ENCODE results near the gene KLRC3.
"Not testable (repeated sequence)": the region's sequence is repeated elsewhere in the genome, so short reads cannot be mapped to it uniquely, and the experiment has no call there.

The KLRC3 gene

GRCh38 chr12:10430623-10431022, 10.2 kb upstream of the KLRC3 start:
- H3K36me3 ChIP-seq (ENCODE audit: control insufficient read depth in 4 of 4, insufficient read depth in 4 of 4, low read length in 3 of 4); POLR2A ChIA-PET; H3K27ac ChIP-seq (ENCODE audit: insufficient read depth in 1 of 2, low read depth in 1 of 2, low read length in 2 of 2, poor library complexity in 1 of 2, severe bottlenecking in 2 of 2); H3K4me3 ChIP-seq (ENCODE audit: control insufficient read depth in 1 of 7, extremely low read depth in 1 of 7, insufficient read depth in 4 of 7, low read depth in 2 of 7, low read length in 6 of 7); CTCF ChIA-PET; H3K9me3 ChIP-seq (ENCODE audit: control extremely low read depth in 1 of 5, control insufficient read depth in 4 of 5, insufficient read depth in 2 of 5, low read depth in 1 of 5, low read length in 4 of 5); H3K4me1 ChIP-seq (ENCODE audit: control extremely low read depth in 1 of 4, control insufficient read depth in 4 of 4, insufficient read depth in 4 of 4, low read length in 3 of 4); DNase-seq: not testable (repeated sequence)
- peaks cover 0 to 46% (median 0%) of the 10 kb centered on the region in 5 experiments for H3K27me3 ChIP-seq (replicated peaks in 2 of 5; ENCODE audit: control insufficient read depth in 4 of 5, insufficient read depth in 5 of 5, low read length in 4 of 5)
- no CpG with 5 or more reads among the region's 4 CpGs for WGBS (ENCODE audit: insufficient coverage)

DNA sequence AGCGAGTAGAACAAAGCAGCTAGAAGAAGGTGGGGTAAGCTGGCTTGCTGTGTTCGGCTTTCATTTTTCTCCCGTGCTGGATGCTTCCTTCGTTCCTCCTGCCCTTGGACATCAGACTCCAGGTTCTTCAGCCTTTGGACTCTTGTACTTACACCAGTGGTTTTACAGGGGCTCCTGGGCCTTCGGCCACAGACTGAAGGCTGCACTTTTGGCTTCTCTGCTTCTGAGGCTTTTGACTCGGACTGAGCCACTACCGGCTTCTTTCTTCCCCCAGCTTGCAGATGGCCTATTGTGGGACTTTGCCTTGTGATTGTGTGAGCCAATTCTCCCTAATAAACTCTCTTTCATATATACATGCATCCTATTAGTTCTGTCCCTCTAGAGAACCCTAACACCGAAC, 5.5 kb upstream of the KLRC3 start:
- CTCF ChIA-PET; H3K4me1 ChIP-seq (ENCODE audit: control extremely low read depth in 1 of 4, control insufficient read depth in 4 of 4, insufficient read depth in 4 of 4, low read length in 3 of 4); H3K4me3 ChIP-seq (ENCODE audit: control insufficient read depth in 1 of 7, extremely low read depth in 1 of 7, insufficient read depth in 4 of 7, low read depth in 2 of 7, low read length in 6 of 7); POLR2A ChIA-PET; H3K9me3 ChIP-seq (ENCODE audit: control extremely low read depth in 1 of 5, control insufficient read depth in 4 of 5, insufficient read depth in 2 of 5, low read depth in 1 of 5, low read length in 4 of 5); H3K36me3 ChIP-seq (ENCODE audit: control insufficient read depth in 4 of 4, insufficient read depth in 4 of 4, low read length in 3 of 4); DNase-seq; H3K27ac ChIP-seq (ENCODE audit: insufficient read depth in 1 of 2, low read depth in 1 of 2, low read length in 2 of 2, poor library complexity in 1 of 2, severe bottlenecking in 2 of 2): not testable (repeated sequence)
- 96% methylated on average over 4 of the region's 8 CpGs for WGBS (ENCODE audit: insufficient coverage)
- H3K27me3 ChIP-seq (replicated peaks in 2 of 5; ENCODE audit: control insufficient read depth in 4 of 5, insufficient read depth in 5 of 5, low read length in 4 of 5) = peaks cover 0 to 33% (median 0%) of the 10 kb centered on the region in 5 experiments

GRCh38 chr12:10424260-10424899, 4.0 kb upstream of the KLRC3 start:
- H3K4me3 ChIP-seq (ENCODE audit: control insufficient read depth in 1 of 7, extremely low read depth in 1 of 7, insufficient read depth in 4 of 7, low read depth in 2 of 7, low read length in 6 of 7); H3K27ac ChIP-seq (ENCODE audit: insufficient read depth in 1 of 2, low read depth in 1 of 2, low read length in 2 of 2, poor library complexity in 1 of 2, severe bottlenecking in 2 of 2); H3K36me3 ChIP-seq (ENCODE audit: control insufficient read depth in 4 of 4, insufficient read depth in 4 of 4, low read length in 3 of 4); CTCF ChIA-PET; DNase-seq; POLR2A ChIA-PET; H3K9me3 ChIP-seq (ENCODE audit: control extremely low read depth in 1 of 5, control insufficient read depth in 4 of 5, insufficient read depth in 2 of 5, low read depth in 1 of 5, low read length in 4 of 5); H3K4me1 ChIP-seq (ENCODE audit: control extremely low read depth in 1 of 4, control insufficient read depth in 4 of 4, insufficient read depth in 4 of 4, low read length in 3 of 4): not testable (repeated sequence)
- no CpG with 5 or more reads among the region's 1 CpG for WGBS (ENCODE audit: insufficient coverage)
- peaks cover 0 to 24% (median 0%) of the 10 kb centered on the region in 5 experiments for H3K27me3 ChIP-seq (replicated peaks in 2 of 5; ENCODE audit: control insufficient read depth in 4 of 5, insufficient read depth in 5 of 5, low read length in 4 of 5)

DNA sequence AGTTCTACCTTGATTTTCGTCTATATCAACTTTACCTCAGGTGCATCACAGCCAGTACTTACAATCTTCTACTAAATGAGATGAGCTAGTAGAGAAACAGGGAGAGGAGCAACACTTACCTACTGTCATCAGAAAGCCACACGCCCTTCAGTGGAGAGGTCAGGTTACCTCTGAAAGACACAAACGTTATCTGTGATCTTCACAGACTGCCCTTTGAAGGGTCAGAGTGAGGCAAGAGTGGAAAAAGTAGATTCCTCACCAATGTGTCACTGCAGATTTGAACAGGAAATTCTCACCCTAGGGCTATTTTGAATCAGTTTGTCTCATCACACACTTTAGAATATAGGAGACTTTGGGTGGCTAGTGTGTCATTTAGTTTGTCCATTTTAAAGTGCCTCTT, 1.8 kb upstream of the KLRC3 start:
- peaks cover 0 to 27% (median 0%) of the 10 kb centered on the region in 5 experiments for H3K27me3 ChIP-seq (replicated peaks in 2 of 5; ENCODE audit: control insufficient read depth in 4 of 5, insufficient read depth in 5 of 5, low read length in 4 of 5)
- POLR2A ChIA-PET; H3K9me3 ChIP-seq (ENCODE audit: control extremely low read depth in 1 of 5, control insufficient read depth in 4 of 5, insufficient read depth in 2 of 5, low read depth in 1 of 5, low read length in 4 of 5); DNase-seq; H3K4me1 ChIP-seq (ENCODE audit: control extremely low read depth in 1 of 4, control insufficient read depth in 4 of 4, insufficient read depth in 4 of 4, low read length in 3 of 4); H3K4me3 ChIP-seq (ENCODE audit: control insufficient read depth in 1 of 7, extremely low read depth in 1 of 7, insufficient read depth in 4 of 7, low read depth in 2 of 7, low read length in 6 of 7); H3K27ac ChIP-seq (ENCODE audit: insufficient read depth in 1 of 2, low read depth in 1 of 2, low read length in 2 of 2, poor library complexity in 1 of 2, severe bottlenecking in 2 of 2); H3K36me3 ChIP-seq (ENCODE audit: control insufficient read depth in 4 of 4, insufficient read depth in 4 of 4, low read length in 3 of 4); CTCF ChIA-PET: not testable (repeated sequence)
- no CpG with 5 or more reads among the region's 3 CpGs for WGBS (ENCODE audit: insufficient coverage)

GRCh38 chr12:10409392-10409791, 11.0 kb downstream of the KLRC3 start, which contains the start of gene KLRC4:
Gene KLRC4 (minus strand): TSS chr12:10409757. CDS start chr12:10409575, 182 bp downstream.
- Histone ChIP-seq H3K27ac (ENCODE audit: insufficient read depth in 1 of 2, low read depth in 1 of 2, low read length in 2 of 2, poor library complexity in 1 of 2, severe bottlenecking in 2 of 2) (no peak within 1 kb of the TSS), H3K4me1 (ENCODE audit: control extremely low read depth in 1 of 4, control insufficient read depth in 4 of 4, insufficient read depth in 4 of 4, low read length in 3 of 4) (peaks cover 0 to 16% (median 3%) of the 10 kb centered on the region in 4 experiments), H3K9me3 (ENCODE audit: control extremely low read depth in 1 of 5, control insufficient read depth in 4 of 5, insufficient read depth in 2 of 5, low read depth in 1 of 5, low read length in 4 of 5) (peaks cover 0 to 6% (median 0%) of the 10 kb centered on the region in 5 experiments), H3K27me3 (replicated peaks in 2 of 5; ENCODE audit: control insufficient read depth in 4 of 5, insufficient read depth in 5 of 5, low read length in 4 of 5) (peaks cover 0 to 81% (median 0%) of the 10 kb centered on the region in 5 experiments), H3K4me3 (ENCODE audit: control insufficient read depth in 1 of 7, extremely low read depth in 1 of 7, insufficient read depth in 4 of 7, low read depth in 2 of 7, low read length in 6 of 7) (peak within 1 kb of the TSS in 1 of 7 experiments; percentile 3), H3K36me3 (ENCODE audit: control insufficient read depth in 4 of 4, insufficient read depth in 4 of 4, low read length in 3 of 4) (no peaks in the 10 kb centered on the region)
- 0% methylated on average over 1 of the region's 1 CpG for WGBS (ENCODE audit: insufficient coverage)
- ChIA-PET CTCF (interaction anchor here (0.6 to 1.5 kb wide), 3 partner anchors 17 to 42 kb away, joined by 3 to 5 read pairs (median 4); no protein-coding TSS in a partner anchor), POLR2A (no interaction called here)
- DNase-seq = peak; percentile 56 to 90 (median 88)

DNA sequence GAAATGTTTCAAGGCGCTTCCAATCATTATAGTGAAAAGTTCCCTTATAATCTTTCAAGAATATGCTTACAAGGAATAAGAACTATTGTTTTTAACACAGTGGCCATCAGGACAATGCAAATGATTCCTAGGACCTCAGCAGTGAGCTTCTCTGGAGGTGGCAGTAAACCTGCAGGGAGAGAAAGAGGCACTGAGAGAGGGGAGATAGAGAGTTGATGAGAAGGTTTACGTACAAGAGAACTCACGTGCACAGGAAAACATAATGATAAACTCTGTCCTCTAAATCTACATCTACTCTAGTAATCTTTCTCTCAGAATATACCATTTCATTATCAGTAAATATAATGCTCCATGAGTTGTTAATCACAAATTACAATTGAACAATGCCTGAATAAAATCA, 11.6 kb downstream of the KLRC3 start:
- Histone ChIP-seq H3K4me1 (ENCODE audit: control extremely low read depth in 1 of 4, control insufficient read depth in 4 of 4, insufficient read depth in 4 of 4, low read length in 3 of 4) (peaks cover 0 to 16% (median 3%) of the 10 kb centered on the region in 4 experiments), H3K36me3 (ENCODE audit: control insufficient read depth in 4 of 4, insufficient read depth in 4 of 4, low read length in 3 of 4) (no peaks in the 10 kb centered on the region), H3K27ac (ENCODE audit: insufficient read depth in 1 of 2, low read depth in 1 of 2, low read length in 2 of 2, poor library complexity in 1 of 2, severe bottlenecking in 2 of 2) (no peak overlapping the region), H3K27me3 (replicated peaks in 2 of 5; ENCODE audit: control insufficient read depth in 4 of 5, insufficient read depth in 5 of 5, low read length in 4 of 5) (peaks cover 0 to 82% (median 0%) of the 10 kb centered on the region in 5 experiments), H3K9me3 (ENCODE audit: control extremely low read depth in 1 of 5, control insufficient read depth in 4 of 5, insufficient read depth in 2 of 5, low read depth in 1 of 5, low read length in 4 of 5) (peaks cover 0 to 6% (median 0%) of the 10 kb centered on the region in 5 experiments), H3K4me3 (ENCODE audit: control insufficient read depth in 1 of 7, extremely low read depth in 1 of 7, insufficient read depth in 4 of 7, low read depth in 2 of 7, low read length in 6 of 7) (peak overlapping the region in 1 of 7 experiments; percentile 3)
- ChIA-PET CTCF (interaction anchor here (0.6 to 1.5 kb wide), 2 partner anchors 16 to 23 kb away, joined by 3 to 5 read pairs; no protein-coding TSS in a partner anchor), POLR2A (no interaction called here)
- no peak for DNase-seq
- WGBS (ENCODE audit: insufficient coverage) = no CpG with 5 or more reads among the region's 3 CpGs

GRCh38 chr12:10406725-10407124, 13.7 kb downstream of the KLRC3 start:
- no peak overlapping the region for H3K4me3 ChIP-seq (ENCODE audit: control insufficient read depth in 1 of 7, extremely low read depth in 1 of 7, insufficient read depth in 4 of 7, low read depth in 2 of 7, low read length in 6 of 7)
- WGBS (ENCODE audit: insufficient coverage) = 0% methylated on average over 2 of the region's 4 CpGs
- peaks cover 0 to 6% (median 0%) of the 10 kb centered on the region in 5 experiments for H3K9me3 ChIP-seq (ENCODE audit: control extremely low read depth in 1 of 5, control insufficient read depth in 4 of 5, insufficient read depth in 2 of 5, low read depth in 1 of 5, low read length in 4 of 5)
- H3K4me1 ChIP-seq (ENCODE audit: control extremely low read depth in 1 of 4, control insufficient read depth in 4 of 4, insufficient read depth in 4 of 4, low read length in 3 of 4) = peaks cover 0 to 16% (median 3%) of the 10 kb centered on the region in 4 experiments
- ChIA-PET CTCF (interaction anchor here (1.3 to 1.8 kb wide), 3 partner anchors 9 to 14 kb away, joined by 4 to 5 read pairs (median 4); no protein-coding TSS in a partner anchor), POLR2A (interaction anchor here (0.8 kb wide), 1 partner anchor 13 kb away, joined by 3 read pairs; no protein-coding TSS in a partner anchor)
- H3K27ac ChIP-seq (ENCODE audit: insufficient read depth in 1 of 2, low read depth in 1 of 2, low read length in 2 of 2, poor library complexity in 1 of 2, severe bottlenecking in 2 of 2) = no peak overlapping the region
- H3K36me3 ChIP-seq (ENCODE audit: control insufficient read depth in 4 of 4, insufficient read depth in 4 of 4, low read length in 3 of 4) = no peaks in the 10 kb centered on the region
- DNase-seq = peak; percentile 38 to 87 (median 85)
- H3K27me3 ChIP-seq (replicated peaks in 2 of 5; ENCODE audit: control insufficient read depth in 4 of 5, insufficient read depth in 5 of 5, low read length in 4 of 5) = peaks cover 0 to 82% (median 0%) of the 10 kb centered on the region in 5 experiments

Data from common myeloid progenitor, CD34-positive (primary cell).